GM12891 (cell line): ENCODE results near the gene PPP1R8.

ENCODE experiments used
- SPI1 ChIP-seq: IDR thresholded peaks from 2 replicates; pipeline ENCODE4 v1.6.1; 2011; ENCODE audit warnings: low read depth, low read length, control low read depth
- TAF1 ChIP-seq: IDR thresholded peaks from 2 replicates; pipeline ENCODE4 v1.6.1; 2011; ENCODE audit warnings: low read depth, low read length, control low read depth

- no peak for TF ChIP-seq TAF1
- no peak for TF ChIP-seq SPI1
These were observed 44.7 kb upstream of the PPP1R8 start for GRCh38 chr1:27785781-27786455.
